K562 (cell line): ENCODE results near the gene MERTK. TPM values are rescaled to one million over a fixed set of nuclear protein-coding genes. Genes with fewer than 3 reads are reported as not detected.

Experiments used
- CBX3 ChIP-seq, 2 experiments: IDR thresholded peaks; 1 replicate in 1 of 2; 2 replicates in 1 of 2; pipeline ENCODE4 v1.6.1; 2012; ENCODE audit warnings: inconsistent platforms in 2 of 2, low read length in 2 of 2, borderline replicate concordance in 1 of 2, control low read depth in 1 of 2
- CC2D1A ChIP-seq: fragments of 450-650 bp; IDR thresholded peaks from 2 replicates; pipeline ENCODE4 v1.6.1; 2017; ENCODE audit warnings: mild to moderate bottlenecking
- CCNT2 ChIP-seq: IDR thresholded peaks from 2 replicates; pipeline ENCODE4 v1.6.1; 2011; ENCODE audit warnings: borderline replicate concordance, low read depth, mild to moderate bottlenecking, moderate library complexity, mixed read lengths, low read length; ENCODE audit not compliant: insufficient read length; ENCODE audit errors: extremely low read depth
- CHD1 ChIP-seq: fragments of 200-600 bp; sonication (generic); IDR thresholded peaks from one replicate; pipeline ENCODE4 v1.6.1; 2012; ENCODE audit warnings: mild to moderate bottlenecking, moderate library complexity, low read length, inconsistent platforms
- DMBX1 ChIP-seq: fragments of 250-450 bp; sonication (Bioruptor Pico); IDR thresholded peaks from 2 replicates; pipeline ENCODE4 v1.8.0; 2022; ENCODE audit warnings: inconsistent platforms, mild to moderate bottlenecking, moderate library complexity, borderline replicate concordance
- ETS1 ChIP-seq: conservative IDR thresholded peaks from 2 replicates; pipeline ENCODE4 v1.6.1; 2011; ENCODE audit warnings: low read depth, mild to moderate bottlenecking, low read length; ENCODE audit not compliant: control insufficient read depth
- FIP1L1 ChIP-seq: fragments of 200-400 bp; formaldehyde crosslinking; IDR thresholded peaks from 2 replicates; pipeline ENCODE4 v1.6.1; 2018; ENCODE audit warnings: mild to moderate bottlenecking, low read depth, low read length; ENCODE audit not compliant: poor library complexity, severe bottlenecking
- GABPB1 ChIP-seq: sonication (generic); formaldehyde crosslinking; IDR thresholded peaks from 2 replicates; pipeline ENCODE4 v1.8.0; 2022; ENCODE audit warnings: mild to moderate bottlenecking, missing genetic modification reagents
- GTF2E2 ChIP-seq: fragments of 200-800 bp; sonication (Bioruptor generic); IDR thresholded peaks from 2 replicates; pipeline ENCODE4 v1.6.1; 2016; ENCODE audit warnings: missing genetic modification characterization, missing compliant biosample characterization
- HDAC2 ChIP-seq: fragments of 450-650 bp; IDR thresholded peaks from 2 replicates; pipeline ENCODE4 v1.6.1; 2016; ENCODE audit warnings: mild to moderate bottlenecking
- HIVEP1 ChIP-seq: fragments of 250-450 bp; sonication (Bioruptor Pico); IDR thresholded peaks from 2 replicates; pipeline ENCODE4 v1.4.0; 2020; ENCODE audit warnings: mild to moderate bottlenecking
- NFIX ChIP-seq: fragments of 250-450 bp; sonication (Bioruptor Pico); IDR thresholded peaks from 2 replicates; pipeline ENCODE4 v1.4.0; 2020; ENCODE audit warnings: low read depth, mild to moderate bottlenecking, moderate library complexity
- NR1H2 ChIP-seq: sonication (generic); formaldehyde crosslinking; IDR thresholded peaks from 2 replicates; pipeline ENCODE4 v1.4.0; 2020; ENCODE audit warnings: mild to moderate bottlenecking, missing genetic modification reagents
- NR2C1 ChIP-seq, 2 experiments: fragments of 450-650 bp; IDR thresholded peaks; 2 replicates each; pipeline ENCODE4 v1.6.1; 2017; ENCODE audit warnings: mild to moderate bottlenecking in 2 of 2, antibody characterized with exemption in 1 of 2, inconsistent platforms in 1 of 2, missing compliant biosample characterization in 1 of 2, missing genetic modification characterization in 1 of 2
- PHB2 ChIP-seq: fragments of 450-650 bp; IDR thresholded peaks from 2 replicates; pipeline ENCODE4 v1.6.1; 2017; ENCODE audit warnings: low read depth
- POLR2AphosphoS5 ChIP-seq: IDR thresholded peaks from 2 replicates; pipeline ENCODE4 v1.6.1; 2011; ENCODE audit warnings: mild to moderate bottlenecking, low read depth, low read length, moderate library complexity; ENCODE audit not compliant: control insufficient read depth, insufficient read depth
- POU5F1 ChIP-seq: fragments of 150-350 bp; IDR thresholded peaks from 2 replicates; pipeline ENCODE4 v1.6.1; 2014; ENCODE audit warnings: borderline replicate concordance, low read length, low read depth, mild to moderate bottlenecking; ENCODE audit not compliant: partially characterized antibody
- SIN3A ChIP-seq, 2 experiments: fragments of 150-350 bp in 1 of 2; IDR thresholded peaks; 2 replicates each; pipeline ENCODE4 v1.6.1; 2011 to 2016; ENCODE audit warnings: borderline replicate concordance in 2 of 2, low read depth in 2 of 2, low read length in 2 of 2, mild to moderate bottlenecking in 2 of 2, moderate library complexity in 2 of 2; ENCODE audit not compliant: control insufficient read depth in 1 of 2
- SMAD4 ChIP-seq: fragments of 250-450 bp; sonication (Bioruptor Pico); conservative IDR thresholded peaks from 2 replicates; pipeline ENCODE4 v1.8.0; 2021; ENCODE audit warnings: inconsistent platforms, mild to moderate bottlenecking, moderate library complexity
- SRSF9 ChIP-seq: fragments of 200-400 bp; formaldehyde crosslinking; IDR thresholded peaks from 2 replicates; pipeline ENCODE4 v1.6.1; 2017; ENCODE audit warnings: low read depth, low read length, borderline replicate concordance
- TBL1XR1 ChIP-seq, 2 experiments: IDR thresholded peaks; 2 replicates each; pipeline ENCODE4 v1.6.1; 2012; ENCODE audit warnings: improper control_type of control experiment in 2 of 2, low read length in 2 of 2, mild to moderate bottlenecking in 1 of 2
- TEAD2 ChIP-seq: fragments of 450-650 bp; IDR thresholded peaks from 2 replicates; pipeline ENCODE4 v1.6.1; 2016; ENCODE audit warnings: missing genetic modification characterization, control low read depth, missing compliant biosample characterization
- TRIM25 ChIP-seq: fragments of 450-650 bp; IDR thresholded peaks from 2 replicates; pipeline ENCODE4 v1.7.0; 2016; ENCODE audit warnings: borderline replicate concordance
- U2AF2 ChIP-seq: fragments of 200-400 bp; formaldehyde crosslinking; optimal IDR thresholded peaks from 2 replicates; pipeline ENCODE3; 2017; ENCODE audit warnings: low read depth, mild to moderate bottlenecking, low read length
- ZC3H8 ChIP-seq: fragments of 450-650 bp; IDR thresholded peaks from 2 replicates; pipeline ENCODE4 v1.6.1; 2017
- ZNF224 ChIP-seq: sonication (generic); formaldehyde crosslinking; IDR thresholded peaks from 2 replicates; pipeline ENCODE4 v1.8.0; 2022; ENCODE audit warnings: mild to moderate bottlenecking, missing genetic modification reagents
- ZNF584 ChIP-seq: fragments of 200-800 bp; sonication (Bioruptor generic); IDR thresholded peaks from 2 replicates; pipeline ENCODE4 v1.6.1; 2016; ENCODE audit warnings: low read depth, mild to moderate bottlenecking, missing genetic modification characterization, missing compliant biosample characterization
- ZNF696 ChIP-seq: fragments of 250-450 bp; sonication (Bioruptor Pico); conservative IDR thresholded peaks from 2 replicates; pipeline ENCODE4 v1.4.0; 2020; ENCODE audit warnings: mild to moderate bottlenecking, moderate library complexity
- polyA plus RNA-seq, 8 experiments: library from polyadenylated mRNA; depleted of rRNA in 4 of 8; stranded (reverse) in 5 of 8; unstranded in 3 of 8; fragments of >200 nt; fragmentation: Nextera tagmentation in 2 of 8; fragmentation: Illumina TruSeq in 1 of 8; extraction: Ambion mirVana in 2 of 8; extraction: Trizol in 1 of 8; gene quantifications; 2 replicates each; pipeline versions ENCODE4 v1.2.1 to v1.2.3, GENCODE V29; 2011 to 2014; ENCODE audit warnings: inconsistent platforms in 1 of 8, missing spikeins in 1 of 8
- total RNA-seq, 7 experiments: library from RNA; depleted of rRNA in 6 of 7; stranded (reverse); fragments of >200 nt in 6 of 7; fragmentation: Illumina TruSeq in 2 of 7; extraction: Trizol in 2 of 7; gene quantifications; 2 replicates each; pipeline versions ENCODE4 v1.2.1 to v1.2.3, GENCODE V29; 2011 to 2021; ENCODE audit warnings: low replicate concordance in 1 of 7

Gene MERTK
- total and polyA plus RNA-seq, 9 of the 15 experiments (the other 6 are each of a cell fraction or from before 2014, with no cell fraction given), result 0.23 to 1.6 (median 0.74) TPM

- no peak for TF ChIP-seq ETS1
- TF ChIP-seq U2AF2, result no peak
- no peak for TF ChIP-seq SMAD4 (CRISPR knock-in tag)
- no peak for TF ChIP-seq GTF2E2
- no peak for TF ChIP-seq POLR2AphosphoS5
- no peak for TF ChIP-seq CBX3 (IDR thresholded peaks at IDR 0.05; ENCODE audit: borderline replicate concordance in 1 of 2, low read length in 2 of 2)
- no peak for TF ChIP-seq SRSF9
- no peak for TF ChIP-seq CHD1
- no peak for TF ChIP-seq NFIX (CRISPR knock-in tag)
- TF ChIP-seq DMBX1 (CRISPR knock-in tag), result no peak
- no peak for TF ChIP-seq CC2D1A
- TF ChIP-seq ZNF224, result no peak
- TF ChIP-seq NR1H2 (CRISPR knock-in tag), result no peak
- 0 out of 2 replicates have a peak, but pooled peaks have one; percentile 7 for TF ChIP-seq TEAD2 (tag)
- no peak for TF ChIP-seq ZNF696
- TF ChIP-seq CCNT2, result peak; percentile 58
- TF ChIP-seq FIP1L1, result no peak
- TF ChIP-seq HDAC2, result peak; percentile 91
- no peak for TF ChIP-seq TRIM25
- TF ChIP-seq ZNF584 (CRISPR knock-in tag), result no peak
- no peak for TF ChIP-seq SIN3A (IDR thresholded peaks at IDR 0.05; ENCODE audit: borderline replicate concordance in 2 of 2, control insufficient read depth in 1 of 2, low read depth in 2 of 2, low read length in 2 of 2)
- peak; percentile 80 for TF ChIP-seq NR2C1 (IDR thresholded peaks at IDR 0.05)
- peak; percentile 86 for TF ChIP-seq NR2C1 (tag; IDR thresholded peaks at IDR 0.05)
- no peak for TF ChIP-seq PHB2
- TF ChIP-seq HIVEP1 (CRISPR knock-in tag), result no peak
- TF ChIP-seq POU5F1, result no peak
- no peak for TF ChIP-seq ZC3H8
- TF ChIP-seq GABPB1 (CRISPR knock-in tag), result no peak
- TF ChIP-seq TBL1XR1 (IDR thresholded peaks at IDR 0.05; ENCODE audit: low read length in 2 of 2), result peak in 1 of 2 experiments; percentile 77; a peak in 1 of 4 replicates
Measured at GRCh38 chr2:112021781-112022231, 123.4 kb downstream of the MERTK start (continued).
